MM.1S (cell line): ENCODE measurements around the gene ABTB2.

Source experiments
- DNase-seq: peaks from one replicate; pipeline ENCODE4 v3.0.0-alpha.2; 2015
- H2AFZ ChIP-seq: fragments of 300-600 bp; sonication (generic); 2 replicates; pipeline ENCODE4 v1.6.0; 2016; ENCODE audit warnings: antibody characterized with exemption, low read length
- H3F3A ChIP-seq: fragments of 300-600 bp; sonication (generic); 2 replicates; pipeline ENCODE4 v1.6.1; 2016; ENCODE audit warnings: mild to moderate bottlenecking, antibody characterized with exemption, low read length, moderate library complexity, mixed read lengths; ENCODE audit not compliant: insufficient read depth
- H3K27ac ChIP-seq: fragments of 300-600 bp; sonication (generic); 2 replicates; pipeline ENCODE4 v1.5.1; 2016; ENCODE audit warnings: mild to moderate bottlenecking, low read length
- H3K27me3 ChIP-seq: fragments of 300-600 bp; sonication (generic); replicated peaks from 2 replicates; pipeline ENCODE4 v1.6.0; 2016; ENCODE audit warnings: low read length; ENCODE audit not compliant: insufficient read depth
- H3K36me3 ChIP-seq: fragments of 300-600 bp; sonication (generic); replicated peaks from 2 replicates; pipeline ENCODE4 v1.6.1; 2016; ENCODE audit warnings: mild to moderate bottlenecking, low read length, mixed read lengths; ENCODE audit not compliant: insufficient read depth
- H3K4me1 ChIP-seq: fragments of 300-600 bp; sonication (generic); 2 replicates; pipeline ENCODE4 v1.6.1; 2016; ENCODE audit warnings: low read length, mixed read lengths
- H3K4me2 ChIP-seq: fragments of 300-600 bp; sonication (generic); 2 replicates; pipeline ENCODE4 v1.6.0; 2016; ENCODE audit warnings: low read depth, low read length
- H3K4me3 ChIP-seq: fragments of 300-600 bp; sonication (generic); 2 replicates; pipeline ENCODE4 v1.5.1; 2016; ENCODE audit warnings: low read length, mixed read lengths
- H3K79me2 ChIP-seq: fragments of 300-600 bp; sonication (generic); 2 replicates; pipeline ENCODE4 v1.6.1; 2016; ENCODE audit warnings: mixed run types, low read length, mixed read lengths
- H3K9ac ChIP-seq: fragments of 300-600 bp; sonication (generic); 2 replicates; pipeline ENCODE4 v1.6.1; 2016; ENCODE audit warnings: low read length, mixed read lengths
- H3K9me2 ChIP-seq: fragments of 300-600 bp; sonication (generic); replicated peaks from 2 replicates; pipeline ENCODE4 v1.6.1; 2016; ENCODE audit warnings: mild to moderate bottlenecking, low read length, mixed read lengths; ENCODE audit not compliant: insufficient read depth
- H3K9me3 ChIP-seq: fragments of 300-600 bp; sonication (generic); replicated peaks from 2 replicates; pipeline ENCODE4 v1.6.1; 2016; ENCODE audit warnings: mild to moderate bottlenecking, low read length, mixed read lengths; ENCODE audit not compliant: insufficient read depth
- H4K20me1 ChIP-seq: fragments of 300-600 bp; sonication (generic); 2 replicates; pipeline ENCODE4 v1.6.1; 2016; ENCODE audit warnings: mild to moderate bottlenecking, low read length, moderate library complexity, mixed read lengths; ENCODE audit not compliant: insufficient read depth
- EZH2 ChIP-seq: fragments of 300-600 bp; sonication (generic); optimal IDR thresholded peaks from 2 replicates; pipeline ENCODE3; 2017; ENCODE audit warnings: low read depth, mild to moderate bottlenecking, antibody characterized with exemption, low read length, mixed read lengths
- EZH2phosphoT487 ChIP-seq: fragments of 300-600 bp; sonication (generic); IDR thresholded peaks from 2 replicates; pipeline ENCODE4 v1.6.1; 2018; ENCODE audit warnings: antibody characterized with exemption, low read length
- TF ChIP-seq, protein P1 (sequence below): fragments of 300-600 bp; sonication (generic); IDR thresholded peaks from 2 replicates; pipeline ENCODE4 v1.5.1; 2016; ENCODE audit warnings: antibody characterized with exemption, low read length, mixed read lengths

Gene ABTB2

DNA sequence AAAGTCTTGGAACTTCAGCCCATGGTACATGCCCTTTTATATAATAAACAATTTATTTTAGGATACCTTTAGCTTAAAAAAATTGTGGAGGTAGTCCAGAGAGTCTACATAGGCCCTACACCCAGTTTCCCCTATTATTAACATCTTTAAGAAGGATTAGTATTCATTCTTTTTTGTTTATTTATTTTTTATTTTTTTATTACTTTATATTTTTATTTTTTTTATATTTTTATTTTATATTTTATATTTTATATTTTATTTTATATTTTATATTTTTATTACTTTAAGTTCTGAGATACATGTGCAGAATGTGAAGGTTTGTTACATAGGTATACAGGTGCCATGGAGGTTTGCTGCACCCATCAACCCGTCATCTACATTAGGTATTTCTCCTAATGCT lies 15.9 kb upstream of the ABTB2 start:
- H3K79me2 ChIP-seq, result no peaks in the 10 kb centered on the region
- no peaks in the 10 kb centered on the region for H3K36me3 ChIP-seq
- no peak overlapping the region for H3K4me3 ChIP-seq
- H3K9ac ChIP-seq, result no peak overlapping the region
- no peaks in the 10 kb centered on the region for H3K4me1 ChIP-seq
- H3K27me3 ChIP-seq, result 0 out of 2 replicates have a peak, but pooled peaks cover 2% of the 10 kb centered on the region
- H4K20me1 ChIP-seq, result no peaks in the 10 kb centered on the region
- no peaks in the 10 kb centered on the region for H3K9me2 ChIP-seq
- DNase-seq, result no peak
- TF ChIP-seq, protein P1, sequence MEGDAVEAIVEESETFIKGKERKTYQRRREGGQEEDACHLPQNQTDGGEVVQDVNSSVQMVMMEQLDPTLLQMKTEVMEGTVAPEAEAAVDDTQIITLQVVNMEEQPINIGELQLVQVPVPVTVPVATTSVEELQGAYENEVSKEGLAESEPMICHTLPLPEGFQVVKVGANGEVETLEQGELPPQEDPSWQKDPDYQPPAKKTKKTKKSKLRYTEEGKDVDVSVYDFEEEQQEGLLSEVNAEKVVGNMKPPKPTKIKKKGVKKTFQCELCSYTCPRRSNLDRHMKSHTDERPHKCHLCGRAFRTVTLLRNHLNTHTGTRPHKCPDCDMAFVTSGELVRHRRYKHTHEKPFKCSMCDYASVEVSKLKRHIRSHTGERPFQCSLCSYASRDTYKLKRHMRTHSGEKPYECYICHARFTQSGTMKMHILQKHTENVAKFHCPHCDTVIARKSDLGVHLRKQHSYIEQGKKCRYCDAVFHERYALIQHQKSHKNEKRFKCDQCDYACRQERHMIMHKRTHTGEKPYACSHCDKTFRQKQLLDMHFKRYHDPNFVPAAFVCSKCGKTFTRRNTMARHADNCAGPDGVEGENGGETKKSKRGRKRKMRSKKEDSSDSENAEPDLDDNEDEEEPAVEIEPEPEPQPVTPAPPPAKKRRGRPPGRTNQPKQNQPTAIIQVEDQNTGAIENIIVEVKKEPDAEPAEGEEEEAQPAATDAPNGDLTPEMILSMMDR, result no peak
- TF ChIP-seq EZH2 (no peak), EZH2phosphoT487 (no peak)
- no peaks in the 10 kb centered on the region for H3F3A ChIP-seq
- no peak overlapping the region for H2AFZ ChIP-seq
- H3K9me3 ChIP-seq, result no peaks in the 10 kb centered on the region
- no peak overlapping the region for H3K4me2 ChIP-seq
- no peak overlapping the region for H3K27ac ChIP-seq

GRCh38 chr11:34366522-34366921 lies 8.7 kb upstream of the ABTB2 start:
- Histone ChIP-seq H2AFZ (no peak overlapping the region), H3K9me3 (no peaks in the 10 kb centered on the region), H3K4me3 (no peak overlapping the region), H3K4me1 (no peaks in the 10 kb centered on the region), H3K27ac (no peak overlapping the region), H3F3A (no peaks in the 10 kb centered on the region), H3K79me2 (no peaks in the 10 kb centered on the region), H3K27me3 (no peaks in the 10 kb centered on the region; the same call in 1 of the 2 replicates), H4K20me1 (no peaks in the 10 kb centered on the region), H3K9ac (no peak overlapping the region), H3K4me2 (no peak overlapping the region), H3K9me2 (no peaks in the 10 kb centered on the region), H3K36me3 (no peaks in the 10 kb centered on the region)
- no peak for TF ChIP-seq EZH2phosphoT487
- TF ChIP-seq, protein P1, result peak; percentile 58
- TF ChIP-seq EZH2, result no peak
- peak; percentile 60 for DNase-seq

DNA sequence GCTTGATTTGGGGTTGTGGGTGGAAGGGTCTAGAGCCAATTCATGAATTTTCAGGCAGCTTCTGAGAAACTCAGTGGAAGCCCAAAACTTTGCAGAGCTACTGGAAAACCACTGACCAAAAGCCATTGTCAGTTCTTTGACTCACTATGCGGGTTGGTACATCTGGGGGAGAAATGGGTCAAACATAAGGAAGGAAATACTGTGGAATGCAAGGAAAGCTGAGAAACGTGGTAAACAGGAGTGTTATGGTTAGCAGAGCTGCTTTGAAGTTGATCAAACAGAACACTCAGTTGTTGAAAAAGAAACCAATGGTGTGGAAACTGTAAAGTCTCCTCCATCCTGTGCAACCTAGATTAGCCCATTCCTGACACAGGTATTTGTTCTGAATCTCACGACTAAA lies 6.3 kb upstream of the ABTB2 start:
- TF ChIP-seq EZH2phosphoT487 (no peak), EZH2 (no peak)
- TF ChIP-seq, protein P1, result no peak
- Histone ChIP-seq H2AFZ (no peak overlapping the region), H3K36me3 (no peaks in the 10 kb centered on the region), H3K4me1 (no peaks in the 10 kb centered on the region), H3K9me3 (no peaks in the 10 kb centered on the region), H4K20me1 (no peaks in the 10 kb centered on the region), H3K79me2 (no peaks in the 10 kb centered on the region), H3K4me2 (no peak overlapping the region), H3K27ac (no peak overlapping the region), H3K9ac (no peak overlapping the region), H3K4me3 (no peak overlapping the region), H3K27me3 (peaks cover 13% of the 10 kb centered on the region), H3K9me2 (no peaks in the 10 kb centered on the region), H3F3A (no peaks in the 10 kb centered on the region)
- DNase-seq, result no peak
